Measurements from ENCODE around the gene VAV2. TPM values are rescaled to one million over a fixed set of nuclear protein-coding genes. Genes with fewer than 3 reads are reported as not detected.
A peak's percentile ranks its signal among the peaks of the same experiment; 100 is the strongest.

VAV2 gene
- total RNA-seq, 1 donor: 13.4 TPM

DNA sequence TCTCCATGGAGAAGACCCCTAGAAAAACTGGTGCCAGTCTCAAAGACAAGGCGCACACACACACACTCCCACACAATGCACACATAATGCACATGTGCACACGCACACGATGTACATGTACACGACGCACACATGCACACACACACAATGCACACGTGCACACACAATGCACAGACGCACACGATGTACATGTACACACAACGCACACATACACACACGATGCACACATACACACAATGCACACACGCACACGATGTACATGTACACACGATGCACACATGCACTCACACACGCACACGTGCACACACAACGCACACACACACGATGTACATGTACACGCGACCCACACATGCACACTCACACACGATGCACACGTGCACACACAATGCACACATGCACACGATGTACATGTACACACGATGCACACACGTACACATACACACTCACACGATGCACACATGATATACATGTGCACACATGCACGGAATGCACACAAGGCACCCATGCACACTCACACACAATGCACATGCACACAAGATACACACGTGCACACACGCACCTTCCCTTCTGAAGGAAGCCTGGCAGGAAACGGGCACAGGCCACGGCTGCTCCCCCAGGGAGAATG, 76.5 kb downstream of the VAV2 start:
- DNase-seq (ENCODE audit: low read depth): no peak
- no peak overlapping the region for H3K4me3 ChIP-seq (ENCODE audit: low read depth, low read length)
- TF ChIP-seq CTCF (IDR thresholded peaks at IDR 0.05; ENCODE audit: insufficient read depth, low read depth, low read length): no peak

DNA sequence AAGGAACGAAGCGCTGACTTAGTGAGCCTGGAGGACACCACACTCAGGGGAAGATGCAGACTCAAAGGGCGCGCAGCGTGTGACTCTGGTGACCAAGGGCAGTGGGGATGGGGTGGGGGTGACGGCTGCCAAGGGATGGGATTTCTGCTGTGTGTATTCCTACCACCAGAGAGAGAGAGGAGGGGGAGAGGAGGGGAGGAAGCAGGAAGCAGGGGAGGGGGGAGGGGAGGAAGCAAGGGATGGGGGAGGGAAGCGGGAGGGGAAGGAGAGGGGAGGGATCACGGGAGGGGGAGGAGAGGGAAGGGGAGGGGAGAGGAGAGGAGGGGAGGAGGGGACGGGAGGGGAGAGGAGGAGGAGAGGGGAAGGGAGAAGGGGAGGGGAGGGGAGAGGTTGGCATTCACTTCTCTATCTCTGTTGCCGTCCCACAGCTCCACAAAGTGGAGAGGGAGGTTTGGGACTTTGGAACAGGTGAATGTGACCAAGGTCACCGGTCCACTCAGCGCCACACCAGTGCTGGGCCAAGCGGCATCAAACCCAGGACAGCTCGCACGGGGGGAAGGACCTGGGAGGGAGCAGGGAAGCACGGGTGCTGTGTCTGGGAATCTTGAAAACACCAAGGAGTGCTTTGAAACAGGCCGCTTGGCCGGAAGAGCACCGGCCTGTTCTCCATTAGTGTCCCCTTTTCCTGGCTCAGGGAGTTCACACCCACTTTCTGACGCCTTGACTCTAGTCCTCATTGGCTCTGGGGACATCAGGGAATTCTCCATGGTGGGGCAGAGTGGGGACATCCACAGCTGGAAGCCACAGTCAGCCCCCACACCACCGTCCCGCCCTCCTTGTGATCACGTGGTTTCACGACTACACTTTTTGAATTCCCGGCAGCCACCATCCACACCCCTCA, 77.4 kb downstream of the VAV2 start:
- no peak for TF ChIP-seq CTCF (IDR thresholded peaks at IDR 0.05; ENCODE audit: insufficient read depth, low read depth, low read length)
- DNase-seq (ENCODE audit: low read depth): no peak
- no peak overlapping the region for H3K4me3 ChIP-seq (ENCODE audit: low read depth, low read length)

DNA sequence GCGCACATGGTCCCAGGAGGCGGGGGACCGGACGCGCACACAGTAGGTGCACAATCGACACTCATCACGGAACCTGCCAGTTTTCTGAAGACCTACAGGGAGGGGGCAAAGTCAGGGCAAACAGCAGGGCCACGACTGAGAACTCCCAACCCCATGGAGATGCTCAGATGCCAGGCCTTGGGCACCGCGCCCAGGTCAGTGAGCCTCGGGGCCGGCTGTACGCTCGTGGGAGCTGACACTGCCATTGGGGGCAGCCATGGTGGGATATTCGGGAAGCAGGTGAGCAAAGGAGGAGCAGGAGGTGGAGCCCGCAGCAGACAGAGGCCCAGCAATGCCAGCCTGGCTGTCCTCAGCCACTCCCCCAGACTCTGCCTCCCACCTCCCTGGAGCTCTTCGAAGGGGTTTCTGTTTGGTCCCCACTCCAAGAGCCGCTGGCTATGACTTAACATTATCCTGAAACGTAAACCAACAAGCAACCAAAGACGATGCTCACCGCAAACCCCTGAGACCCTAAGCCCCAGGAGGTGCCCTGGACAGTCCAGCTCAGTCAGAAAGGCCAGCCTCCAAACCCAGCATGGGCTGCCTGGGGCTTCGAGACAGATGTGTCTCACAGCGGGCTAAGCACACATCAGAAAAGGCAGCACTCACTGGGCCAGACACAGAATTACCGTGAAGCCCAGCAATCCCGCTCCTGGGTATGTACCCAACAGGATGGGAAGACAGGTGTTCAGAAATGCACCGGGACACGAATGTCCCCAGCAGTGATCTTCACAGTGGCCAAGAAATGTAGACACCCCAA, 78.4 kb downstream of the VAV2 start:
- DNase-seq (ENCODE audit: low read depth): no peak
- no peak for TF ChIP-seq CTCF (IDR thresholded peaks at IDR 0.05; ENCODE audit: insufficient read depth, low read depth, low read length)
- H3K4me3 ChIP-seq (ENCODE audit: low read depth, low read length): no peak overlapping the region

- peak; percentile 16 for DNase-seq (ENCODE audit: low read depth)
- no peak overlapping the region for H3K4me3 ChIP-seq (ENCODE audit: low read depth, low read length)
- no peak for TF ChIP-seq CTCF (IDR thresholded peaks at IDR 0.05; ENCODE audit: insufficient read depth, low read depth, low read length)
Measured at GRCh38 chr9:133910855-133911514, 81.1 kb downstream of the VAV2 start.

GRCh38 chr9:133906932-133907910, 84.9 kb downstream of the VAV2 start:
- TF ChIP-seq CTCF (IDR thresholded peaks at IDR 0.05; ENCODE audit: insufficient read depth, low read depth, low read length): no peak
- H3K4me3 ChIP-seq (ENCODE audit: low read depth, low read length): no peak overlapping the region
- no peak for DNase-seq (ENCODE audit: low read depth)

Measured in fibroblast of villous mesenchyme (primary cell).